GM23248 (cell line): ENCODE measurements around the gene ATXN7L3B. TPM values are rescaled to one million over a fixed set of nuclear protein-coding genes. Genes with fewer than 3 reads are reported as not detected.

ENCODE experiments used
- DNase-seq: peaks from one replicate; pipeline ENCODE4 v3.0.0-alpha.2; 2015
- H2AFZ ChIP-seq: fragments of 200-600 bp; sonication (generic); 2 replicates; pipeline ENCODE4 v1.6.1; 2016; ENCODE audit warnings: antibody characterized with exemption
- H3F3A ChIP-seq: fragments of 200-600 bp; sonication (generic); 2 replicates; pipeline ENCODE4 v1.6.1; 2016; ENCODE audit warnings: mild to moderate bottlenecking, antibody characterized with exemption, mixed run types; ENCODE audit not compliant: insufficient read depth
- H3K27ac ChIP-seq: fragments of 200-600 bp; sonication (generic); 2 replicates; pipeline ENCODE4 v1.5.1; 2016; ENCODE audit warnings: mild to moderate bottlenecking
- H3K27me3 ChIP-seq: fragments of 200-600 bp; sonication (generic); replicated peaks from 2 replicates; pipeline ENCODE4 v1.6.1; 2016; ENCODE audit warnings: mild to moderate bottlenecking; ENCODE audit not compliant: insufficient read depth
- H3K36me3 ChIP-seq: fragments of 200-600 bp; sonication (generic); 2 replicates; pipeline ENCODE4 v1.6.1; 2016; ENCODE audit warnings: low read depth, mild to moderate bottlenecking
- H3K4me1 ChIP-seq: fragments of 200-600 bp; sonication (generic); 2 replicates; pipeline ENCODE4 v1.6.1; 2016; ENCODE audit warnings: mild to moderate bottlenecking; ENCODE audit not compliant: insufficient read depth
- H3K4me2 ChIP-seq: fragments of 200-600 bp; sonication (generic); one replicate; pipeline ENCODE4 v1.6.1; 2016; ENCODE audit warnings: mild to moderate bottlenecking; ENCODE audit not compliant: unreplicated experiment
- H3K4me3 ChIP-seq: fragments of 200-600 bp; sonication (generic); 2 replicates; pipeline ENCODE4 v1.5.1; 2016; ENCODE audit warnings: mild to moderate bottlenecking
- H3K79me2 ChIP-seq: fragments of 200-600 bp; sonication (generic); 2 replicates; pipeline ENCODE4 v1.6.1; 2016; ENCODE audit warnings: mild to moderate bottlenecking; ENCODE audit not compliant: insufficient read depth
- H3K9ac ChIP-seq: fragments of 200-600 bp; sonication (generic); 2 replicates; pipeline ENCODE4 v1.6.1; 2016; ENCODE audit warnings: mild to moderate bottlenecking
- H3K9me2 ChIP-seq: fragments of 200-600 bp; sonication (generic); 2 replicates; pipeline ENCODE4 v1.6.1; 2016; ENCODE audit warnings: mixed run types, mild to moderate bottlenecking, moderate library complexity; ENCODE audit not compliant: insufficient read depth
- H3K9me3 ChIP-seq: fragments of 200-600 bp; sonication (generic); one replicate; pipeline ENCODE4 v1.6.1; 2017; ENCODE audit warnings: low read depth
- H4K20me1 ChIP-seq: fragments of 200-600 bp; sonication (generic); 2 replicates; pipeline ENCODE4 v1.6.0; 2016; ENCODE audit not compliant: insufficient read depth
- EZH2 ChIP-seq: fragments of 200-600 bp; sonication (generic); IDR thresholded peaks from 2 replicates; pipeline ENCODE4 v1.6.1; 2018; ENCODE audit warnings: antibody characterized with exemption, mild to moderate bottlenecking; ENCODE audit not compliant: insufficient read depth, poor library complexity, severe bottlenecking
- EZH2phosphoT487 ChIP-seq: fragments of 200-600 bp; sonication (generic); IDR thresholded peaks from 2 replicates; pipeline ENCODE4 v1.6.1; 2018; ENCODE audit warnings: antibody characterized with exemption, moderate library complexity, mild to moderate bottlenecking, low read depth; ENCODE audit not compliant: insufficient read depth
- WGBS, 2 experiments: methylation state at CpG; one replicate each; pipeline ENCODE4 v1.1.6; 2015 to 2017; ENCODE audit warnings: low lambda C conversion rate in 2 of 2, low coverage in 1 of 2; ENCODE audit errors: missing lambda C conversion rate in 2 of 2; 5-methylcytosine and 5-hydroxymethylcytosine counted together
- in situ Hi-C: fragments of 300-500 bp; cut with MboI; formaldehyde crosslinking; loops from 2 replicates; pipeline ENCODE4 v1.15.0; 2020
- polyA plus RNA-seq: library from polyadenylated mRNA; unstranded; fragments of >200 nt; fragmentation: Nextera tagmentation; extraction: Ambion mirVana; gene quantifications from 2 replicates; pipeline ENCODE4 v1.2.1, GENCODE V29; 2016
- total RNA-seq: library from RNA; depleted of rRNA; stranded (reverse); fragments of >200 nt; shearing (Covaris generic); gene quantifications from 2 replicates; pipeline ENCODE4 v1.2.3, GENCODE V29; 2014

The ATXN7L3B gene
- total and polyA plus RNA-seq, 2 experiments from 2014 or later: 21.4 to 23.3 TPM

DNA sequence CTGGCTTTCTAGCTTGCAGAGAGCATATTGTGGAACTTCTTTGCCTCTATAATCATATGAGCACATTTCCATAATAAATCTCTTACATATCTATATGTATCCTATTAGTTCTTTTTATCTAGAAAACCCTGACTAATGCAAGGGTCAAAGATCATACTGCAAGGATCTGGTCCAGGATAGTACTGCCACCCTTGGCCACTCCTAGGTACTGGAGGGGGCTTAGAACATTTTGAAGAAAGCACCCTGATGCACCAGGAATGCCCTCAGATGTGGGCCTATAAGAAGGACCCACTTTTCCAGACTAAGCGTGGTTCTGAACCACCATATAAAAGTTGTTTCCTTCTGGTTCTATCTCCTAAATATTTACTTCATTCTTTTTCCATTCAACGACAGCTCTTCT is 14.6 kb downstream of the ATXN7L3B start:
- Histone ChIP-seq H3K36me3 (no peaks in the 10 kb centered on the region), H2AFZ (no peak overlapping the region), H3K27me3 (no peaks in the 10 kb centered on the region), H3K27ac (no peak overlapping the region), H3K4me2 (no peak overlapping the region), H3K9me2 (no peaks in the 10 kb centered on the region), H3F3A (no peaks in the 10 kb centered on the region), H3K79me2 (no peaks in the 10 kb centered on the region), H3K9ac (no peak overlapping the region), H4K20me1 (no peaks in the 10 kb centered on the region), H3K4me3 (no peak overlapping the region), H3K9me3 (no peaks in the 10 kb centered on the region), H3K4me1 (no peaks in the 10 kb centered on the region)
- WGBS, 2 experiments: 77 to 85% methylated on average over 2 of the region's 2 CpGs
- in situ Hi-C loops: no loop called here
- TF ChIP-seq EZH2phosphoT487 (no peak), EZH2 (no peak)
- no peak for DNase-seq

DNA sequence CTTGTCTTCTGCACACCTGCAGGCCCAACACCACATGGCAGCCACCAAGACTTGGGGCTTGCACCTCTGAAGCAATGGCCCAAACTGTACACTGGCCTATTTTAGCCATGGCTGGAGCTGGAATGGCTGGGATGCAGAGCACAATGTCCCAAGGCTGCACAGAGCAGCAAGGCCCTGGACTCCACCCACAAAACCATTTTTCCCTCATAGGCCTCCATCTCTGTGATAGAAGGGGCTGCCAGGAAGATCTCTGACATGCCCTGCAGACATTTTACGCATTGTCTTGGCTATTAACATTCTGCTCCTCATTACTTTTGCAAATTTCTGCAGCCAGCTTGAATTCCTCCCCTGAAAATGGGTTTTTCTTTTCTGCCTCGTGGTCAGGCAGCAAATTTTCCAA is 22.1 kb downstream of the ATXN7L3B start:
- no peaks in the 10 kb centered on the region for H3K36me3 ChIP-seq
- TF ChIP-seq EZH2 (no peak), EZH2phosphoT487 (no peak)
- H3K4me2 ChIP-seq: no peak overlapping the region
- H4K20me1 ChIP-seq: no peaks in the 10 kb centered on the region
- no peaks in the 10 kb centered on the region for H3K4me1 ChIP-seq
- H3K9me2 ChIP-seq: no peaks in the 10 kb centered on the region
- H3K27ac ChIP-seq: no peak overlapping the region
- H3K9ac ChIP-seq: no peak overlapping the region
- in situ Hi-C loops: no loop called here
- no peak for DNase-seq
- H3F3A ChIP-seq: no peaks in the 10 kb centered on the region
- H3K4me3 ChIP-seq: no peak overlapping the region
- no peaks in the 10 kb centered on the region for H3K79me2 ChIP-seq
- H2AFZ ChIP-seq: no peak overlapping the region
- H3K9me3 ChIP-seq: no peaks in the 10 kb centered on the region
- 16 to 21% methylated on average over 2 of the region's 2 CpGs for WGBS, 2 experiments
- H3K27me3 ChIP-seq: no peaks in the 10 kb centered on the region

DNA sequence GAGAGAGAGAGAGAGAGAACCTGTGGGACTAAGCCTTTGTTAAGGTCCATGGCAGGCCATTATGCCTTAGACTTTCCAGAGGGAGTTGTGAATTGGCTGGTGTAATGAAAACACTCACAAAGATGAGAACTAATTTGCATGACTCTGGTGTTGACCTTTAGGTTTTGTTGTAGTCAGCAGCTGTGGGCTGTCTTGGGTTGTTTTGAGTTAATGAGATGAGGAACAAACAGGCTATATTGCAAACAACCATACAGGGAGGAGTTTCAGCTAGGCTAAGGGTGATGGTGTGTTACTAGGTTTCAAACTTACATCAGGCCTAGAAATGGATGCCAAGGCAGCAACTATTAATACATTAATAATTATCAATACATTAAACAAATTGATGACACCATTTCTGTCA is 26.3 kb downstream of the ATXN7L3B start:
- no peaks in the 10 kb centered on the region for H3K9me2 ChIP-seq
- no peak overlapping the region for H3K9ac ChIP-seq
- no peaks in the 10 kb centered on the region for H3K4me1 ChIP-seq
- H3K27ac ChIP-seq: no peak overlapping the region
- H3F3A ChIP-seq: no peaks in the 10 kb centered on the region
- TF ChIP-seq EZH2phosphoT487 (no peak), EZH2 (no peak)
- H3K9me3 ChIP-seq: no peaks in the 10 kb centered on the region
- no peak overlapping the region for H3K4me3 ChIP-seq
- in situ Hi-C loops: no loop called here
- H3K79me2 ChIP-seq: no peaks in the 10 kb centered on the region
- H3K4me2 ChIP-seq: no peak overlapping the region
- no peaks in the 10 kb centered on the region for H3K36me3 ChIP-seq
- no peak for DNase-seq
- H4K20me1 ChIP-seq: no peaks in the 10 kb centered on the region
- no peaks in the 10 kb centered on the region for H3K27me3 ChIP-seq
- H2AFZ ChIP-seq: no peak overlapping the region

DNA sequence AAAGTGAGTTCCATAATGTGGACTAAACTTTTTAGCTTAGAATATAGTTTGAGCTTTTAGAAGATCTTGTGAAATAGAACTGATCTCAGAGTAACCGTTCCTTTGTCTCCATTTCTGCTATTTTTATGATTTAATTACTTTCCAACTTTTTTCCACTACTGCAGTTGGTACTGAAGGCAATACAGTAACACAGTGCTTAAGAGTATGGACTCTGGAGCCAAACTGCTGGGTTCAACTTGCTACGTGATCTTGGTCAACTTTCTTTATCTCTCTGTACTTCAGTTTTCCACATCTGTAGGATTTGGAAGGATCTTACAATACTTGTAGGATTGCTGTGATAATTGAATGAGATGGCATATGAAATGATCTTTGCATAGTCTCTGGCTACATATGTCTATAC is 40.9 kb downstream of the ATXN7L3B start:
- DNase-seq: no peak
- H4K20me1 ChIP-seq: no peaks in the 10 kb centered on the region
- H3K9me2 ChIP-seq: no peaks in the 10 kb centered on the region
- H3K9ac ChIP-seq: no peak overlapping the region
- no peak overlapping the region for H3K4me3 ChIP-seq
- H3K27me3 ChIP-seq: no peaks in the 10 kb centered on the region
- no peak overlapping the region for H3K27ac ChIP-seq
- no peaks in the 10 kb centered on the region for H3K79me2 ChIP-seq
- in situ Hi-C loops: no loop called here
- 14 to 24% methylated on average over 2 of the region's 2 CpGs for WGBS, 2 experiments
- H3F3A ChIP-seq: no peaks in the 10 kb centered on the region
- H3K36me3 ChIP-seq: no peaks in the 10 kb centered on the region
- H3K4me2 ChIP-seq: no peak overlapping the region
- no peaks in the 10 kb centered on the region for H3K9me3 ChIP-seq
- no peaks in the 10 kb centered on the region for H3K4me1 ChIP-seq
- TF ChIP-seq EZH2phosphoT487 (no peak), EZH2 (no peak)
- H2AFZ ChIP-seq: no peak overlapping the region

DNA sequence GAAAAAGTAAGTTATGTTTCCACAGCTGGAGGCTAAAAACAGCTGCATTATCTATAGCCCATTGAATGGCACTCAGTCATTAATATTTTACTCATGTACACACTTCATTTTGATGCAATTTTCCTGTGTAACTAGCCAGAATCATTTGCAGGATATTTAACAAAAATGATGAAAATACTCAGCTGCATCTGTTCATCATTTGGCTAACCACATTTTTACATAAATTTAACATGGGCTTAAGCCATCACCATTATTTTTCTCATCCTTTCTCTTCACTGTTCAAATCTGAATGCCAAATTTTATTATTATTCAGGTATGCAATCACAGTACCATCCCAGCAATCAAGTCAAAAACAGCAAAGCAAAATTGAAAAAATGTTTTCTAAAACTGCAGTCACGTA is 41.8 kb downstream of the ATXN7L3B start:
- Histone ChIP-seq H3K79me2 (no peaks in the 10 kb centered on the region), H4K20me1 (no peaks in the 10 kb centered on the region), H3K4me1 (no peaks in the 10 kb centered on the region), H3K27ac (no peak overlapping the region), H3K9me3 (no peaks in the 10 kb centered on the region), H3K4me3 (no peak overlapping the region), H3K36me3 (no peaks in the 10 kb centered on the region), H3K4me2 (no peak overlapping the region), H3F3A (no peaks in the 10 kb centered on the region), H3K9ac (no peak overlapping the region), H3K27me3 (no peaks in the 10 kb centered on the region), H3K9me2 (no peaks in the 10 kb centered on the region), H2AFZ (no peak overlapping the region)
- in situ Hi-C loops: no loop called here
- no peak for DNase-seq
- 5 to 8% methylated on average over 1 of the region's 1 CpG for WGBS, 2 experiments
- TF ChIP-seq EZH2phosphoT487 (no peak), EZH2 (no peak)
